Neural cell (in vitro differentiated cells): ENCODE measurements around the gene PHF12. TPM values are rescaled to one million over a fixed set of nuclear protein-coding genes. Genes with fewer than 3 reads are reported as not detected.

Experiments used
- H2AFZ ChIP-seq: fragments of 200-600, 300-800 bp; sonication (generic), shearing (Covaris generic); 2 replicates; pipeline ENCODE4 v1.6.0; 2014; ENCODE audit warnings: low read depth, mild to moderate bottlenecking, antibody characterized with exemption, low read length, moderate library complexity
- H3F3A ChIP-seq: fragments of 200-600 bp; shearing (Covaris generic); 2 replicates; pipeline ENCODE4 v1.6.1; 2016; ENCODE audit warnings: mild to moderate bottlenecking, moderate library complexity, mixed read lengths, antibody characterized with exemption, low read length; ENCODE audit not compliant: insufficient read depth, poor library complexity, severe bottlenecking
- H3K27ac ChIP-seq: fragments of 200-600, 300-800 bp; sonication (generic), shearing (Covaris generic); 2 replicates; pipeline ENCODE4 v1.5.1; 2014; ENCODE audit warnings: mild to moderate bottlenecking, low read length, moderate library complexity
- H3K27me3 ChIP-seq: fragments of 300-800, 200-600 bp; sonication (generic), shearing (Covaris generic); 2 replicates; pipeline ENCODE4 v1.6.0; 2014; ENCODE audit warnings: mild to moderate bottlenecking, low read depth, low read length, moderate library complexity; ENCODE audit not compliant: insufficient read depth
- H3K36me3 ChIP-seq: fragments of 300-800, 200-600 bp; sonication (generic), shearing (Covaris generic); 2 replicates; pipeline ENCODE4 v1.5.1; 2014; ENCODE audit warnings: mild to moderate bottlenecking, antibody characterized with exemption, low read length, moderate library complexity; ENCODE audit not compliant: insufficient read depth
- H3K4me2 ChIP-seq: fragments of 300-800, 200-600 bp; sonication (generic), shearing (Covaris generic); 2 replicates; pipeline ENCODE4 v1.6.0; 2014; ENCODE audit warnings: mild to moderate bottlenecking, low read length
- H3K4me3 ChIP-seq: fragments of 300-800, 200-600 bp; sonication (generic), shearing (Covaris generic); 2 replicates; pipeline ENCODE4 v1.5.1; 2014; ENCODE audit warnings: mild to moderate bottlenecking, low read length, moderate library complexity
- H3K79me2 ChIP-seq: fragments of 200-600 bp; shearing (Covaris generic); replicated peaks from 2 replicates; pipeline ENCODE4 v1.6.0; 2014; ENCODE audit warnings: mild to moderate bottlenecking, low read length, moderate library complexity; ENCODE audit not compliant: insufficient read depth
- H3K9ac ChIP-seq: fragments of 300-800, 200-600 bp; sonication (generic), shearing (Covaris generic); 2 replicates; pipeline ENCODE4 v1.6.1; 2016; ENCODE audit warnings: mild to moderate bottlenecking, low read length, mixed read lengths
- H3K9me2 ChIP-seq: fragments of 200-600 bp; shearing (Covaris generic); 2 replicates; pipeline ENCODE4 v1.6.1; 2016; ENCODE audit warnings: mild to moderate bottlenecking, low read length, mixed read lengths; ENCODE audit not compliant: insufficient read depth
- H3K9me3 ChIP-seq: fragments of 200-600, 300-800 bp; sonication (generic), shearing (Covaris generic); 2 replicates; pipeline ENCODE4 v1.6.1; 2016; ENCODE audit warnings: mild to moderate bottlenecking, mixed run types, low read length, moderate library complexity, mixed read lengths
- H4K20me1 ChIP-seq: fragments of 200-600 bp; shearing (Covaris generic); 2 replicates; pipeline ENCODE4 v1.6.1; 2016; ENCODE audit warnings: mild to moderate bottlenecking, mixed run types; ENCODE audit not compliant: insufficient read depth
- EP300 ChIP-seq: fragments of 450-650 bp; conservative IDR thresholded peaks from 2 replicates; pipeline ENCODE4 v1.6.1; 2014; ENCODE audit warnings: antibody characterized with exemption, mild to moderate bottlenecking, moderate library complexity; ENCODE audit not compliant: poor library complexity, severe bottlenecking
- EZH2 ChIP-seq: fragments of 200-600, 300-800 bp; shearing (Covaris generic), sonication (generic); IDR thresholded peaks from 2 replicates; pipeline ENCODE4 v1.6.1; 2014; ENCODE audit warnings: antibody characterized with exemption, low read length, borderline replicate concordance, mild to moderate bottlenecking; ENCODE audit not compliant: insufficient read depth, poor library complexity, severe bottlenecking
- MXI1 ChIP-seq: fragments of 450-650 bp; conservative IDR thresholded peaks from 2 replicates; pipeline ENCODE4 v1.6.1; 2014; ENCODE audit warnings: antibody characterized with exemption, mild to moderate bottlenecking; ENCODE audit not compliant: poor library complexity, severe bottlenecking
- POLR2AphosphoS5 ChIP-seq: IDR thresholded peaks from 2 replicates; pipeline ENCODE4 v1.6.1; 2012
- SMC3 ChIP-seq: fragments of 450-650 bp; conservative IDR thresholded peaks from 2 replicates; pipeline ENCODE4 v1.6.1; 2014; ENCODE audit warnings: antibody characterized with exemption, mild to moderate bottlenecking, moderate library complexity; ENCODE audit not compliant: poor library complexity
- TAF1 ChIP-seq: IDR thresholded peaks from 2 replicates; pipeline ENCODE4 v1.6.1; 2012; ENCODE audit warnings: low read depth
- polyA plus RNA-seq: library from polyadenylated mRNA; depleted of rRNA; stranded (reverse); fragments of >200 nt; gene quantifications from 2 replicates; pipeline ENCODE4 v1.2.3, GENCODE V29; 2014
- TF ChIP-seq, protein P1 (sequence below): IDR thresholded peaks from 2 replicates; pipeline ENCODE4 v1.6.1; 2012; ENCODE audit warnings: borderline replicate concordance
- TF ChIP-seq, protein P2 (sequence below): fragments of 450-650 bp; IDR thresholded peaks from 2 replicates; pipeline ENCODE4 v1.5.1; 2014; ENCODE audit warnings: antibody characterized with exemption, mild to moderate bottlenecking, moderate library complexity; ENCODE audit not compliant: poor library complexity, severe bottlenecking

PHF12 gene
- polyA plus RNA-seq, 1 donor from 2014 or later: 10.4 TPM

DNA sequence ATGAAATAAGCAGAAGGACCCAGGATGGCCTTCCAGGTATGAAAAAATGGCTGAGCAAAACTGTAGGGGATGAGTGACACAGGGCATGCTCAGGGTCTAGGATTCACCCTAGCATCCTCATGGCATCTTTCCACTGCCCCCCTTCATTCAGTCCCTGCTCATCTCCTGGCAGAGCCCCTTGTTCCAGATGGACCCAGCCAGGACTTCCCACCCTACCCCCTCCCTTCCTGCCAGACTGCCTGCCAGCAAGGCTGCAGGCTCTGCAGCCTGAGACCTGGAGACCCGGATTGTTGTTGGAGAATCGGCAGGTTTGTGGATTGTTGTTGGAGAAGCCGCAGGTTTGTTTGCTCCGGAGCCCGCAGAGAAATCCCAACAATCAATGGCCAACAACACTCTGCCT, 47.9 kb upstream of the PHF12 start:
- Histone ChIP-seq H3K27me3 (peaks cover 7% of the 10 kb centered on the region), H3K9me3 (no peaks in the 10 kb centered on the region), H3K27ac (no peak overlapping the region), H3K36me3 (no peaks in the 10 kb centered on the region), H3K79me2 (no peaks in the 10 kb centered on the region), H4K20me1 (no peaks in the 10 kb centered on the region), H3K4me2 (no peak overlapping the region), H3K9me2 (no peaks in the 10 kb centered on the region), H2AFZ (no peak overlapping the region), H3K9ac (no peak overlapping the region), H3F3A (no peaks in the 10 kb centered on the region), H3K4me3 (no peak overlapping the region)
- TF ChIP-seq POLR2AphosphoS5 (no peak), TAF1 (no peak), EP300 (no peak), MXI1 (no peak), SMC3 (no peak), EZH2 (no peak)
- TF ChIP-seq, protein P1, sequence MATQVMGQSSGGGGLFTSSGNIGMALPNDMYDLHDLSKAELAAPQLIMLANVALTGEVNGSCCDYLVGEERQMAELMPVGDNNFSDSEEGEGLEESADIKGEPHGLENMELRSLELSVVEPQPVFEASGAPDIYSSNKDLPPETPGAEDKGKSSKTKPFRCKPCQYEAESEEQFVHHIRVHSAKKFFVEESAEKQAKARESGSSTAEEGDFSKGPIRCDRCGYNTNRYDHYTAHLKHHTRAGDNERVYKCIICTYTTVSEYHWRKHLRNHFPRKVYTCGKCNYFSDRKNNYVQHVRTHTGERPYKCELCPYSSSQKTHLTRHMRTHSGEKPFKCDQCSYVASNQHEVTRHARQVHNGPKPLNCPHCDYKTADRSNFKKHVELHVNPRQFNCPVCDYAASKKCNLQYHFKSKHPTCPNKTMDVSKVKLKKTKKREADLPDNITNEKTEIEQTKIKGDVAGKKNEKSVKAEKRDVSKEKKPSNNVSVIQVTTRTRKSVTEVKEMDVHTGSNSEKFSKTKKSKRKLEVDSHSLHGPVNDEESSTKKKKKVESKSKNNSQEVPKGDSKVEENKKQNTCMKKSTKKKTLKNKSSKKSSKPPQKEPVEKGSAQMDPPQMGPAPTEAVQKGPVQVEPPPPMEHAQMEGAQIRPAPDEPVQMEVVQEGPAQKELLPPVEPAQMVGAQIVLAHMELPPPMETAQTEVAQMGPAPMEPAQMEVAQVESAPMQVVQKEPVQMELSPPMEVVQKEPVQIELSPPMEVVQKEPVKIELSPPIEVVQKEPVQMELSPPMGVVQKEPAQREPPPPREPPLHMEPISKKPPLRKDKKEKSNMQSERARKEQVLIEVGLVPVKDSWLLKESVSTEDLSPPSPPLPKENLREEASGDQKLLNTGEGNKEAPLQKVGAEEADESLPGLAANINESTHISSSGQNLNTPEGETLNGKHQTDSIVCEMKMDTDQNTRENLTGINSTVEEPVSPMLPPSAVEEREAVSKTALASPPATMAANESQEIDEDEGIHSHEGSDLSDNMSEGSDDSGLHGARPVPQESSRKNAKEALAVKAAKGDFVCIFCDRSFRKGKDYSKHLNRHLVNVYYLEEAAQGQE: no peak
- TF ChIP-seq, protein P2, sequence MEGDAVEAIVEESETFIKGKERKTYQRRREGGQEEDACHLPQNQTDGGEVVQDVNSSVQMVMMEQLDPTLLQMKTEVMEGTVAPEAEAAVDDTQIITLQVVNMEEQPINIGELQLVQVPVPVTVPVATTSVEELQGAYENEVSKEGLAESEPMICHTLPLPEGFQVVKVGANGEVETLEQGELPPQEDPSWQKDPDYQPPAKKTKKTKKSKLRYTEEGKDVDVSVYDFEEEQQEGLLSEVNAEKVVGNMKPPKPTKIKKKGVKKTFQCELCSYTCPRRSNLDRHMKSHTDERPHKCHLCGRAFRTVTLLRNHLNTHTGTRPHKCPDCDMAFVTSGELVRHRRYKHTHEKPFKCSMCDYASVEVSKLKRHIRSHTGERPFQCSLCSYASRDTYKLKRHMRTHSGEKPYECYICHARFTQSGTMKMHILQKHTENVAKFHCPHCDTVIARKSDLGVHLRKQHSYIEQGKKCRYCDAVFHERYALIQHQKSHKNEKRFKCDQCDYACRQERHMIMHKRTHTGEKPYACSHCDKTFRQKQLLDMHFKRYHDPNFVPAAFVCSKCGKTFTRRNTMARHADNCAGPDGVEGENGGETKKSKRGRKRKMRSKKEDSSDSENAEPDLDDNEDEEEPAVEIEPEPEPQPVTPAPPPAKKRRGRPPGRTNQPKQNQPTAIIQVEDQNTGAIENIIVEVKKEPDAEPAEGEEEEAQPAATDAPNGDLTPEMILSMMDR: no peak

GRCh38 chr17:28997806-28998205, 46.5 kb upstream of the PHF12 start:
- H3K27me3 ChIP-seq: no peaks in the 10 kb centered on the region
- no peak overlapping the region for H3K4me2 ChIP-seq
- H4K20me1 ChIP-seq: no peaks in the 10 kb centered on the region
- TF ChIP-seq MXI1 (no peak), SMC3 (no peak), EP300 (no peak), EZH2 (no peak), POLR2AphosphoS5 (no peak)
- TF ChIP-seq, protein P2: no peak
- H3K79me2 ChIP-seq: no peaks in the 10 kb centered on the region
- H3K9me3 ChIP-seq: no peaks in the 10 kb centered on the region
- H3K36me3 ChIP-seq: no peaks in the 10 kb centered on the region
- no peaks in the 10 kb centered on the region for H3F3A ChIP-seq
- H3K4me3 ChIP-seq: no peak overlapping the region
- no peaks in the 10 kb centered on the region for H3K9me2 ChIP-seq
- H3K9ac ChIP-seq: no peak overlapping the region
- no peak overlapping the region for H2AFZ ChIP-seq
- H3K27ac ChIP-seq: no peak overlapping the region
